ENCODE measurements around the gene SLU7. TPM values are rescaled to one million over a fixed set of nuclear protein-coding genes. Genes with fewer than 3 reads are reported as not detected.

The SLU7 gene
- polyA plus RNA-seq, 1 donor: 40.5 TPM

- WGBS (ENCODE audit: insufficient coverage, low lambda C conversion rate): 83% methylated on average over 1 of the region's 45 CpGs
- H3K4me1 ChIP-seq (ENCODE audit: control insufficient read depth, insufficient read depth, low read length): no peaks in the 10 kb centered on the region
- no peaks in the 10 kb centered on the region for H3K9me3 ChIP-seq (ENCODE audit: control insufficient read depth, low read depth, low read length)
- H3K4me3 ChIP-seq (ENCODE audit: low read length): peak within 1 kb of the TSS; percentile 33
- no peaks in the 10 kb centered on the region for H3K36me3 ChIP-seq (ENCODE audit: control insufficient read depth, insufficient read depth, low read length)
- DNase-seq: peak in 1 of 2 donors; percentile 71
- H3K27ac ChIP-seq (ENCODE audit: low read length): no peak within 1 kb of the TSS
- H3K27me3 ChIP-seq (ENCODE audit: control insufficient read depth, insufficient read depth, low read length): peaks cover 13% of the 10 kb centered on the region
Measured at GRCh38 chr5:160369990-160370712, 48.7 kb downstream of the SLU7 start, which contains the start of gene C1QTNF2. C1QTNF2 (minus strand) TSS chr5:160370626; CDS start chr5:160355011, 15,615 bp downstream.

GRCh38 chr5:160367885-160368284 is 51.0 kb downstream of the SLU7 start:
- peaks cover 13% of the 10 kb centered on the region for H3K27me3 ChIP-seq (ENCODE audit: control insufficient read depth, insufficient read depth, low read length)
- no peak overlapping the region for H3K27ac ChIP-seq (ENCODE audit: low read length)
- no peak for DNase-seq
- no peaks in the 10 kb centered on the region for H3K4me1 ChIP-seq (ENCODE audit: control insufficient read depth, insufficient read depth, low read length)
- no peaks in the 10 kb centered on the region for H3K9me3 ChIP-seq (ENCODE audit: control insufficient read depth, low read depth, low read length)
- WGBS (ENCODE audit: insufficient coverage, low lambda C conversion rate): no CpG with 5 or more reads among the region's 3 CpGs
- no peak overlapping the region for H3K4me3 ChIP-seq (ENCODE audit: low read length)
- H3K36me3 ChIP-seq (ENCODE audit: control insufficient read depth, insufficient read depth, low read length): no peaks in the 10 kb centered on the region

- no peaks in the 10 kb centered on the region for H3K9me3 ChIP-seq (ENCODE audit: control insufficient read depth, low read depth, low read length)
- no peak for DNase-seq
- H3K27me3 ChIP-seq (ENCODE audit: control insufficient read depth, insufficient read depth, low read length): peaks cover 13% of the 10 kb centered on the region
- no peak overlapping the region for H3K27ac ChIP-seq (ENCODE audit: low read length)
- H3K4me1 ChIP-seq (ENCODE audit: control insufficient read depth, insufficient read depth, low read length): no peaks in the 10 kb centered on the region
- no CpG with 5 or more reads among the region's 2 CpGs for WGBS (ENCODE audit: insufficient coverage, low lambda C conversion rate)
- no peak overlapping the region for H3K4me3 ChIP-seq (ENCODE audit: low read length)
- no peaks in the 10 kb centered on the region for H3K36me3 ChIP-seq (ENCODE audit: control insufficient read depth, insufficient read depth, low read length)
Measured at GRCh38 chr5:160367261-160367660, 51.6 kb downstream of the SLU7 start.

- Histone ChIP-seq H3K4me3 (ENCODE audit: low read length) (no peak overlapping the region), H3K9me3 (ENCODE audit: control insufficient read depth, low read depth, low read length) (no peaks in the 10 kb centered on the region), H3K36me3 (ENCODE audit: control insufficient read depth, insufficient read depth, low read length) (no peaks in the 10 kb centered on the region), H3K27ac (ENCODE audit: low read length) (no peak overlapping the region), H3K4me1 (ENCODE audit: control insufficient read depth, insufficient read depth, low read length) (no peaks in the 10 kb centered on the region), H3K27me3 (ENCODE audit: control insufficient read depth, insufficient read depth, low read length) (peaks cover 13% of the 10 kb centered on the region)
- DNase-seq: no peak
- no CpG with 5 or more reads among the region's 2 CpGs for WGBS (ENCODE audit: insufficient coverage, low lambda C conversion rate)
Measured at GRCh38 chr5:160366230-160366629, 52.7 kb downstream of the SLU7 start.

- no peaks in the 10 kb centered on the region for H3K9me3 ChIP-seq (ENCODE audit: control insufficient read depth, low read depth, low read length)
- DNase-seq: no peak
- WGBS (ENCODE audit: insufficient coverage, low lambda C conversion rate): 63% methylated on average over 3 of the region's 13 CpGs
- no peak overlapping the region for H3K4me3 ChIP-seq (ENCODE audit: low read length)
- no peaks in the 10 kb centered on the region for H3K27me3 ChIP-seq (ENCODE audit: control insufficient read depth, insufficient read depth, low read length)
- no peaks in the 10 kb centered on the region for H3K4me1 ChIP-seq (ENCODE audit: control insufficient read depth, insufficient read depth, low read length)
- H3K27ac ChIP-seq (ENCODE audit: low read length): no peak overlapping the region
- no peaks in the 10 kb centered on the region for H3K36me3 ChIP-seq (ENCODE audit: control insufficient read depth, insufficient read depth, low read length)
Measured at GRCh38 chr5:160363660-160364395, 55.1 kb downstream of the SLU7 start.

GRCh38 chr5:160363211-160363610 is 55.7 kb downstream of the SLU7 start:
- Histone ChIP-seq H3K4me1 (ENCODE audit: control insufficient read depth, insufficient read depth, low read length) (no peaks in the 10 kb centered on the region), H3K36me3 (ENCODE audit: control insufficient read depth, insufficient read depth, low read length) (no peaks in the 10 kb centered on the region), H3K27ac (ENCODE audit: low read length) (no peak overlapping the region), H3K27me3 (ENCODE audit: control insufficient read depth, insufficient read depth, low read length) (no peaks in the 10 kb centered on the region), H3K9me3 (ENCODE audit: control insufficient read depth, low read depth, low read length) (no peaks in the 10 kb centered on the region), H3K4me3 (ENCODE audit: low read length) (no peak overlapping the region)
- DNase-seq: peak in 1 of 2 donors; percentile 28
- no CpG with 5 or more reads among the region's 3 CpGs for WGBS (ENCODE audit: insufficient coverage, low lambda C conversion rate)

- Histone ChIP-seq H3K4me3 (ENCODE audit: low read length) (no peak overlapping the region), H3K36me3 (ENCODE audit: control insufficient read depth, insufficient read depth, low read length) (no peaks in the 10 kb centered on the region), H3K27me3 (ENCODE audit: control insufficient read depth, insufficient read depth, low read length) (no peaks in the 10 kb centered on the region), H3K4me1 (ENCODE audit: control insufficient read depth, insufficient read depth, low read length) (no peaks in the 10 kb centered on the region), H3K27ac (ENCODE audit: low read length) (no peak overlapping the region), H3K9me3 (ENCODE audit: control insufficient read depth, low read depth, low read length) (no peaks in the 10 kb centered on the region)
- WGBS (ENCODE audit: insufficient coverage, low lambda C conversion rate): 100% methylated on average over 1 of the region's 9 CpGs
- DNase-seq: no peak
Measured at GRCh38 chr5:160361624-160362228, 57.2 kb downstream of the SLU7 start.

GRCh38 chr5:160360310-160360709 is 58.6 kb downstream of the SLU7 start:
- no peak for DNase-seq
- no peak overlapping the region for H3K27ac ChIP-seq (ENCODE audit: low read length)
- no peak overlapping the region for H3K4me3 ChIP-seq (ENCODE audit: low read length)
- H3K9me3 ChIP-seq (ENCODE audit: control insufficient read depth, low read depth, low read length): no peaks in the 10 kb centered on the region
- no peaks in the 10 kb centered on the region for H3K27me3 ChIP-seq (ENCODE audit: control insufficient read depth, insufficient read depth, low read length)
- 68% methylated on average over 2 of the region's 3 CpGs for WGBS (ENCODE audit: insufficient coverage, low lambda C conversion rate)
- no peaks in the 10 kb centered on the region for H3K36me3 ChIP-seq (ENCODE audit: control insufficient read depth, insufficient read depth, low read length)
- H3K4me1 ChIP-seq (ENCODE audit: control insufficient read depth, insufficient read depth, low read length): no peaks in the 10 kb centered on the region

GRCh38 chr5:160359816-160360215 is 59.1 kb downstream of the SLU7 start:
- DNase-seq: peak in 1 of 2 donors; percentile 49
- H3K9me3 ChIP-seq (ENCODE audit: control insufficient read depth, low read depth, low read length): no peaks in the 10 kb centered on the region
- no peak overlapping the region for H3K27ac ChIP-seq (ENCODE audit: low read length)

GRCh38 chr5:160359242-160359641 is 59.6 kb downstream of the SLU7 start:
- Histone ChIP-seq H3K27ac (ENCODE audit: low read length) (no peak overlapping the region), H3K36me3 (ENCODE audit: control insufficient read depth, insufficient read depth, low read length) (no peaks in the 10 kb centered on the region), H3K27me3 (ENCODE audit: control insufficient read depth, insufficient read depth, low read length) (no peaks in the 10 kb centered on the region), H3K4me1 (ENCODE audit: control insufficient read depth, insufficient read depth, low read length) (no peaks in the 10 kb centered on the region), H3K9me3 (ENCODE audit: control insufficient read depth, low read depth, low read length) (no peaks in the 10 kb centered on the region), H3K4me3 (ENCODE audit: low read length) (no peak overlapping the region)
- DNase-seq: no peak
- no CpG with 5 or more reads among the region's 1 CpG for WGBS (ENCODE audit: insufficient coverage, low lambda C conversion rate)

More at GRCh38 chr5:160359816-160360215, 59.1 kb downstream of the SLU7 start:
- Histone ChIP-seq H3K4me3 (ENCODE audit: low read length) (no peak overlapping the region), H3K4me1 (ENCODE audit: control insufficient read depth, insufficient read depth, low read length) (no peaks in the 10 kb centered on the region), H3K36me3 (ENCODE audit: control insufficient read depth, insufficient read depth, low read length) (no peaks in the 10 kb centered on the region), H3K27me3 (ENCODE audit: control insufficient read depth, insufficient read depth, low read length) (no peaks in the 10 kb centered on the region)
- WGBS (ENCODE audit: insufficient coverage, low lambda C conversion rate): no CpG with 5 or more reads among the region's 4 CpGs

All from large intestine (tissue), 3 donors.